T1000 (cell line): ENCODE measurements around the gene SLC23A1.
"Not testable (repeated sequence)": the region's sequence is repeated elsewhere in the genome, so short reads cannot be mapped to it uniquely, and the experiment has no call there.

Source experiments
- DNase-seq: peaks from one replicate; lab custom pipeline; 2025; ENCODE audit warnings: mixed read lengths; lab: John Stamatoyannopoulos, UW

The SLC23A1 gene

DNA sequence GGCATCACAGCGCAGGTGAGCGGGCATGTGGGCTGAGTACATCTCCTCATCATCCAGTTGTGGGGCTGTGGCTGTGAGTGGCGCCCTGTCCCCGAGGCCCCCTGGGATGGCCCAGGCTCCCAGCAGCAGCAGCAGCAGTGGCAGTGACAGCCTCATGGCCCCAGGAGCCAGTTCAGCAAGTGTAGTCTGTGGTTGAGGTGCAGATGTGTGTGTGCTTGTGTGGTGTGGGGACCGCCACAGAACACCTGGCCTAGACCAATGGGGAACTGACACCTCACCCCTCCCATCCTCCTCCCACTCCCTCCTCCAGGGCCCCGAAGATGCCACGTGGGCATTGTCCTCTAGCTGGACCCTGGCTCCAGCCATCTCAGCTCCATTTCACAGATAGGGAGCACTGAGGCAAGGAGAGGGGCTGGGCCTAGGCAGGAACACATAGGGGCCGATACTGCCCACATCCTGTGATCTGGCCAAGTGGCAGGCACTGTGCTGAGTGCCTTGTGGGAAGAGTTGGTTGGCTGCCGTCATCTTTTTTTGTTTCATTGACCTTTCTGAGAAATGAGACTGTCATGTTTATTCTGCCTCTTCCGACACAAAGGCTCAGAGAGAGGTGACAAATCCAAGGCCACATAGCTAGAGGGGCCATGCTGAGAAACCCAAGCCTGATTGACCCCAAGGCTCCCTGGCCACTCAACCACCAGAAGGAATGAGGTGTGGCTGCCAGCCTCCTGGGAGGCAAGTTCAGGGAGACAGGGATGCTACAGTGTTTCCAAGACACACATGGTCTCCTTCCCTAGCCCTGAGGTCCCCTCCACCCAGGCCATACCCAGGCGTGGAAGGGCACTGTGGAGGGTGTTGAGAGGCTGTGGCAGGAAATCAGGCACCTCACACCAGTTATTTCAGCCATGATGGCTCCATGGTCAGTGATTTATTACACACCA, 6.9 kb upstream of the SLC23A1 start, which contains the start of gene MZB1:
TSS of gene MZB1 (minus strand) at position 213 of the 938 bp plus-strand sequence. CDS start at position 156, 57 bp downstream.
- no peak for DNase-seq

DNA sequence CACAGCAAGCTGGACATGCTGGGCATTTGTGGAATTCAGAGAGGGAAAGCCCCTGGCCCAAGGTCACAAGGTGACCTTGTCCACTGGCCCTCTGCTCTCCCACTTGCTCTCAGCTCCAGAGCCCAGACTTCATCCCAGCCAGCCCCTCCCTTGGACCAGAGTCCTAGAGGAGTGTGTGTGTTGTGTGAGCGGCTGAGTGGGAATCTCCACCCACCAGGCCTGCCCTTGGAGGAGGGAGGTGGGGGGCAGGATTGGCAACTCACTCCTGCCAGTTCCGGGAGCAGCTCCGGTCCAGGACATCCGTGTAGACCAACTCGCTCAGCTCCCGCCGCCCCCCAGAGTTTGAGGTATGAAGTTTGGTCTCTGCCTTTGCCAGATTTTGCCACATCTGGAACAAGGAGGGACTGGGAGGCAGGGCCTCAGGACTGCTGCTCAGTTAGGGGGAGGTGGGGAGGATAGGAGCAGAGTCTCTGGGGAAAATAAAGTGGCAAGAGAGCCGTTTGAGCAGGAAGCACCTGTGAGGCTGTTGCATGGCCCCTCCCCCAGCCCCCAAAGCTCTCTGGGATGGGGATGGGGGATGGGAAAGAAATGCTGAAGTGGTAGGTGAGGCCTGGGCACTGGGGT, 5.2 kb upstream of the SLC23A1 start:
- no peak for DNase-seq

DNA sequence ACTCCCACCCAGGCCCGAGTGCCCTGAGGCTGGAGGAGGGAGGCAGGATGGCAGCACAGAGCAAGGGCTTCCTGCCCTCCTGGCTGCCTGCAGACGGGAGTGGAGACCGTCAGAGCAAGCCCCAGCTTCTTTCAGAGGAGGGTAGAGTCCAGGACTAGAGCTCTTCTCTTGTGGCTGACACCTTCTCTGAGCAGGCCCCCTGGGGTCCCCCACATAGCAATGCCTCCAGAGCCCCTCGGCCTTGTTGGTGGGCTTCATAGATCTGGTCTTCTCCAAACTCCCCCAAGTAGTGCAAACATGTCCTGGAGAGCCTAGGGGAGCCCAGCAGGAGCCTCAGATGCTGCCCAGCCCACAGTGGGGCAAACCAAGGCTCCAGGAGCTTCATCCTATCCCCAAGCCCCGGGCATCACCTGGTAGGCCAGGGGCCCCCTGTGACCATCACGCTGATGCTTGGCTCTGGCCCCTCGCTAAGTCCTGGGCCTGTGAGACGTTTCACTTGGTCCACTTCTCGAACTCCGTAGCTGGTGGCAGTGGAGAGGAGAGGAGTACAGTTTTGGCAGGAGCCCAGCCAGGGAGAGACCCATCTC, 4.6 kb upstream of the SLC23A1 start:
- no peak for DNase-seq

DNA sequence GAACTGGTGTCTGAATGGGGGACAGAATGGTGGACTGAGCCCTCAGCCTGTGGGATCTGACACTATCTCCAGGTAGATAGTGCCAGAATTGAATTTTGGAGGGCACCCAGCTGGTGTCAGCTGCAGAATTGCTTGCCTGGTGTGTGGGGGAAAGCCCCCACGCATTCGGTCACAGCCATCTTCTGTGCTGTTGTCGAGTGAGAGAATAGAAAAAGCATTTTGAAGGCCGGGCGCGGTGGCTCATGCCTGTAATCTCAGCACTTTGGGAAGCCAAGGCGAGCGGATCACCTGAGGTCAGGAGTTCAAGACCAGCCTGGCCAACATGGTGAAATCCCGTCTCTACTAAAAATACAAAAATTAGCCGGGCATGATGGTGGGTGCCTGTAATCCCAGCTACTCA, 3.9 kb upstream of the SLC23A1 start:
- DNase-seq, result not testable (repeated sequence)

GRCh38 chr5:139386050-139386438, 2.9 kb upstream of the SLC23A1 start:
- DNase-seq, result no peak

GRCh38 chr5:139385061-139386049, 2.3 kb upstream of the SLC23A1 start:
- DNase-seq, result no peak

- DNase-seq, result no peak
Observed at GRCh38 chr5:139384591-139385051, 1.5 kb upstream of the SLC23A1 start.

DNA sequence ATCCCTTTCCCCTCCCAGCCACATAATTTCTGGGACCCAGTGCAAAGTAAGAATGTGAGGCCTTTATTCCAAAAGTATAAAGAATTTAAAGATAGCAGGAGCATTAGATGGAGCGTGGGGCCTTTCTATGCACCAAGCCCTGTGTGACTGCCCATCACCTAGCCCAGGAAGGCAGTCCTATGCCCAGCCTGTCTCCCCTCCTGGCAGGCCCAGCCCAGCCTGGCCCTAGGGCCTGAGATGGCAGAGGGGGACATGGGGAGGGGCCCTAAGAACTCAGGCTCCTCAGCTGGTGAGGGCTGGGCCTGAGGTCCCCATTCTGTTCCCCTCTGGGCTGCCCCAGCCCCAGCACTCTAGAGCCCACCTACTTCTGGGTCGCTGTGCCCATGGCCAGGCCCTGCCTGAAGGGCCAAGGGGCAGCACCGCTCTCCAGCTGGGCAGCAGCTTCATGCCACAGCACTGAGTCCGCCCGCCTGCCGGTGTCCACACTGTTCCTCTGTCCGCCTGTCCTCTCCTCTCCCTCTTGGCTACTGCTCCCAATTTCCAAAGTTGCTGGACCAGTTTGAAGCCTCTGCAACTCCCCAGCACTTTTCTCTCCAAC, 995 bp upstream of the SLC23A1 start:
- DNase-seq, result no peak

DNA sequence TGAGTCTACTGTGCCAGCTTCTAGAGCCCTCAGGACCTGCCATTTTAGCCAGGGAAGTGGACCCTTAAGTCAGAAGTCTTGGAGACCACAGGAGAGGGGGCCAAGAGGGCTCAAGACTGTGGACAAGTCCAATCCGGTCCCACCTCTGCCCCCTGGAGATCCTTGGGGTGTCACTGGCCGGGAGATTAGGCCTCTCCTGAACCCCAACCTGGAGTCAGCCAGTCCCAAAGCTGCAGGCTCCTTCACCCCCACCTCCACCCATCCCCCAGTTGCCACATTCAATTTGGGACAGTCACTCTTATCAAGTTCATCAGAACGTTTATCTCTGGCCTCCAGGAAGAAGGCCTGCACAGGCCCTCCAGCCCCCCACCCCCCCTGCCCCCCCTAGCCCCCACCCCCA, 290 bp downstream of the SLC23A1 start:
- no peak for DNase-seq

- DNase-seq, result no peak
Observed at GRCh38 chr5:139381837-139382761, 998 bp downstream of the SLC23A1 start.

- no peak for DNase-seq
Observed at GRCh38 chr5:139379626-139380449, 3.3 kb downstream of the SLC23A1 start.

- DNase-seq, result no peak
Observed at GRCh38 chr5:139378941-139379361, 4.1 kb downstream of the SLC23A1 start.

DNA sequence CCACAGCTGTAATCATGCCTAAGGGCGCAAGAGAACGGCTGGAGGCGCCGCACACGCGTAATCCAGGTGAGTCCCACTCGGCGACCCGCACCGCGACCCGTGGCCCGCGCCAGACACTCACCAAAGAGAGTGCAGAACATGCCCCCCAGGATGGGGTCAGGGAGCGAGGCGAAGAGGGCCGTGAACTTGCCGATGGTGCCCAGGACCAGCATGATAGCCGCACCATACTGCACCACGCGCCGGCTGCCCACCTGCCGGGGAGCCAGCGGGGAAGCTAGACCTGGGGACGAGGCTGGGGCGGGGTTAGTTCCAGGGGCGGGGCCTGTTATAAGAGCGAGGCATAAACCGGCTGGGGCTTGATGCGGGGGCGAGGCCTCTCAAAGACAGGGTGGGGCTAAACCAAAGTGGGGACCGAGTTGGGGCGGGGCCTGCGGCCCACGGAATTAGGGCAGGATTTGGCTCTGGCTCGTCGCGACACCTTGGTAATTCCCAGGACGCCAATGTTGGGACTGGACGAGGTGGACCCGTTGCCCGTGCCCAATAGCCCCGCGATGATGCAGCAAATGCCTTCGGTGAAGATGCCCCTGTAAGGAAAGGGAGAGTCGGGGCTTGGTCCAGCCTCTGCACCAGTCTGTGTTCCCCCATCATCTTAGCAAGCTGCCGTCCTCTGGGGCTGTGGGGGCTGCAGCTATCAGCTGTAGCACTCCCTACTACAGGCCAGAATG, 4.8 kb downstream of the SLC23A1 start:
- DNase-seq, result no peak

- no peak for DNase-seq
Observed at GRCh38 chr5:139377226-139377625, 5.9 kb downstream of the SLC23A1 start.

- DNase-seq, result no peak
Observed at GRCh38 chr5:139376364-139376763, 6.7 kb downstream of the SLC23A1 start.

GRCh38 chr5:139374909-139375308, 8.2 kb downstream of the SLC23A1 start:
- no peak for DNase-seq

GRCh38 chr5:139371482-139372435, 11.3 kb downstream of the SLC23A1 start:
- no peak for DNase-seq
